HG03103 (cell line): ENCODE results near the gene GFRA4.
"Not testable (repeated sequence)": the region's sequence is repeated elsewhere in the genome, so short reads cannot be mapped to it uniquely, and the experiment has no call there.

ENCODE experiments used
- ATAC-seq: cut with Tn5 transposase; IDR thresholded peaks from one replicate; pipeline ENCODE4 v1.9.1; 2021; ENCODE audit warnings: low read depth; ENCODE audit not compliant: unreplicated experiment

The GFRA4 gene

DNA sequence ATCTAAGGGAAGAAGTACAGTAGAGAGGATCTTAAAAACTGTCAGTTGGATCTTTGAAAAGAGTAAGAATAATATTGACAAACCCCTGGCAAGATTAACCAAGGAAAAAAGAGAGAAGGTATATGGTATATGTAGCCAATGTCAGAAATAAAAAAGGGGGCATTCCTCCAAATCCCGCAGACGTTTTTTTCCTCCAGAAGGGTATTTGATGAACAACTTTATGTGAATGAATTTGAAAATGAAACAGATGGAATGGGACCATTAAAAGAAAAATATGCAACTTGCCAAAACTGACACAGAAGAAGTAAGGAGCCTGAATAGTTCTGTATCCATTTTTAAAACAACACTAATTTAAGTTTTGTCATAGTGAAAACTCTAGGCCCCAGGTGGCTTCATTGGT is 35.7 kb downstream of the GFRA4 start:
- no peak for ATAC-seq

GRCh38 chr20:3622406-3622805 is 40.8 kb downstream of the GFRA4 start:
- no peak for ATAC-seq

GRCh38 chr20:3621111-3621510 is 42.1 kb downstream of the GFRA4 start:
- ATAC-seq = no peak

GRCh38 chr20:3616250-3616649 is 46.9 kb downstream of the GFRA4 start:
- no peak for ATAC-seq

- ATAC-seq = not testable (repeated sequence)
Observed at GRCh38 chr20:3615171-3615840, 47.9 kb downstream of the GFRA4 start.

- ATAC-seq = no peak
Observed at GRCh38 chr20:3614466-3614865, 48.7 kb downstream of the GFRA4 start.

DNA sequence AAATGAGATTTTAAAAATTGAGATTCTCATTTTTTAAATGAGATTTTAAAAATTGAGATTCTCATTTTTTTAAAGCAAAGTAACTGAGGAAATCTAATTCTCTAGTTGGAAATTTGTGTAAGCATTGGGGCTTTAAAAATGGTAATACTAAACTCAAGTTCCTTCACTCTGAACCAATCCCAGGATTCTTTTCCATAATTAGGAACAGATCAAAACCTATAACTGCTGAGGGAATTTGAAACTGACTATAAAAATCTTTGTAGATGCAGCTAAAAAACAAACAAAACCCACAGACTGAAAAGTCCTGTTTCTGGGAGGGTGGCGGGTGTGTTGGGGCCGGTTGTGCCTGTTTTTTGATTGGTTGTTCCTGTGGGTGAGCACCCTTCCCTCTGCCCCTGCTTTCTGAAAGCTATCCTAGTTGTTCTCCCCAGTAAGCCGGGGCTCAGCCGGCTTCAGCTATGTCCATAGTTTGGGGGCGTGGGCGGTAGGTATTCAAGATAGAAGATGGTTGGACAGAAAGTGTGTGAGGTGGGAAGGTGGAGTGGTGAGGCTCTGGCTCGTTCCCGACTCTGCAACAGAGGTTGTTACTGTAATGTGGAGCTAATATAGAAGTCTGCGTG is 49.3 kb downstream of the GFRA4 start:
- ATAC-seq = no peak

- ATAC-seq = no peak
Observed at GRCh38 chr20:3612795-3613572, 50.2 kb downstream of the GFRA4 start.

DNA sequence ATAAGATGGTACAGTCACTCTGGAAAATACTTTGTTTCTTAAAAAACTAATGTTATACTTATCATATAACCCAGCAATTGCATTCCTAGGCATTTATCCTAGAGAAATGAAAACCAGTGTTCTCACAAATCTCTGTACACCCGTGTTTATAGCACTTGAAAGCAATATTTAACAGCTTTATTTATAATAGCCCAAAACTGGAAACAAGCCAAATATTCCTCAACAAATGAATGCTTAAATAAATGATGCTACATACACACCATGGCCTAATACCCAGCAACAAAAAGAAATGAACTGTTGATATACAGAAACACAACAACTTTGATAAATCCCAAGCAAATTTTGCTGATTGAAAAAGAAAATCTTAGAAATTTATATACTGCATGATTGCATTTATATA is 51.3 kb downstream of the GFRA4 start:
- ATAC-seq = no peak
